GM21576 (cell line): ENCODE measurements around the gene NELL1.

Experiments used
- ATAC-seq: cut with Tn5 transposase; IDR thresholded peaks from one replicate; pipeline ENCODE4 v1.9.1; 2021; ENCODE audit warnings: mild to moderate bottlenecking, moderate library complexity; ENCODE audit not compliant: unreplicated experiment

The NELL1 gene

DNA sequence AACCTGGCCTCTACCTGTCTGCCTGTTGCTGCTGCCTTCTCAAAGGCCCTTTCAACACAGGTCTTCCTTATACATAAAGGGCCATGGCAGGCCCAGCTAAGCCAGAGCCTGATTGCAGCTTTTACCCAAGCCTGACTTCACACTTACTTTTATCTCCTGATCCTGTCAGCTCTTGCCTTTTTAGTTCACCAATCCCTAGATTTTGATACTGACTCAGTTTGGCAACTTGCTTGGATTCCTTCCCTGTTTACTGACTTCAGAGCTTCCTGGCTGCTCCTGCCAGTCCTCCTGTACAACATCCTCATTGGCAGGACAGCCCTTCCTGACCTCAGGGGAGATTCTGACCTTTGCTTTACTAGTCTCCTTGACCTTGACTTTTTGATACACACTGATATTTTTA, 195.2 kb downstream of the NELL1 start:
- ATAC-seq = no peak

DNA sequence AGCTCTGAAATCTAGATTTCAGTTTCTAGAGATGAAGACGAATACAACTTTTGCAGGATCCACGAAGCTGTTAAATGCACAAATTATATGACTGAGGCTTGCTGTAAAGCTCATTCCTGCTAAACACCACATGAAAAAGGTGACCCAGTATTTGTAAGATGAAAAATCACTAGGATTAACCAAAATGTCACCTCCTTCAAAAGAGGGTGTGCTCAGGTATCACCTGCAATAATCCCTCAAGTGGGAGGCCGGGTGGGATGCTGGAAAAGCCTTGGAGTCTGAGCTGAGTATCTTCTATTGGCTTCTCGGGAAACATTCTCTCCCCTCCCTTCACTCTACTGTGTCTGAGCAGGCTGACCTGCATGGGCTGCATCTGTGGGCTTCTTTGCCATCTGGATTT, 195.8 kb downstream of the NELL1 start:
- ATAC-seq = no peak

DNA sequence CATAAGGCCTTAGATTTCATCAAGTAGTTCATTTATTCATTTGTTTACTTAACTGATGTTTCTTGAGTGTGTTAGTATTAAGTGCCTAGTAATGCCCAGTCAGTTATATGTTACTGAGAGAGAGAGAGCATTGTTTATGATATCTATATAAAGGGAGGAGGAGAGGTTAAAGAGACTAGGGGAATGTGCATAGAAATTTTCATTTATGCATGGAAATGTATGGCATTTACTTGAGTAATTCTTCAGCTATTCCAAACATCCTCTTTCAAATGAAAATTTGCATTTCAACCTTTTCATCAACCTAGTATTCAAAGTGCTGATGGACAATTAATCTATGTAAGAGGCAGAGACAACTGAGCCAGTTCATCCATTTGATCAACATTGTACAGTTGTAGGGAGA, 199.7 kb downstream of the NELL1 start:
- ATAC-seq = no peak

DNA sequence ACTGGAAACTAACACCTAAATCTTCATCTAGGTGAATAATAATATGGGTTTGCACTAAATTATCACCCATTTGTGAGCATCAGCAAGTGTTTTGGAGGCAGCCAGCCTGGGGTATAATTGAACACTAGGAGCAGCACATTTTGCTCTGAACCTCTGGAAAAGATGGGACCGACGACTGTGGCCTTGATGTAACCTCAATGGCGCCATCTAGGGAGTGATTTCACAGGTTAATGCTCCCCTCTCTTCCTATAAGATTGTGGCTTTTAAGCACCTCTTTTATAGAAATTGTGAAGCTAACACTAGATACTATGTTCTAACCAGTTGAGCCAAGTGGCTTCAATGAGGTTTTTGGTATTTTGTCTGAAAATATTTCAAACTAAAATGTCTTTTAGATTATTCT, 203.7 kb downstream of the NELL1 start:
- no peak for ATAC-seq

DNA sequence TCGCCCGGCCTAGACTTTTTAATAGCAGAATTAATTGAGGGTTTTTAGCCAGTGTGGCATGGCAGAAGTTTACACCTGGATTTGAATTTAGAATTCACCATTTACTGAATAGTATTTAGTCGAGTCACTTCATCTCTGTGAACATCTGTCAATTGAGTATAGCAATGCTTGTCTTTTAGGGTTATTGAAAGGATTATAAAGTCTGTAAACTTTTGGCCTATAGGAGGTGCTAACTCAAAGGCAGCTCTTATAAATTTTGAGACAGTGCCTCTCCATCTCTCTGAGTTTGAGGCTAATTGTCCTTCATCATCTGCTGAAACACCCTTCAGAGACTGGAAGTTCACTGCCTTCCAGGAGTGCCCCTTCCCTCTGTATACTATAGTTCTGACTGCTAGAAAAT, 205.0 kb downstream of the NELL1 start:
- ATAC-seq = no peak

DNA sequence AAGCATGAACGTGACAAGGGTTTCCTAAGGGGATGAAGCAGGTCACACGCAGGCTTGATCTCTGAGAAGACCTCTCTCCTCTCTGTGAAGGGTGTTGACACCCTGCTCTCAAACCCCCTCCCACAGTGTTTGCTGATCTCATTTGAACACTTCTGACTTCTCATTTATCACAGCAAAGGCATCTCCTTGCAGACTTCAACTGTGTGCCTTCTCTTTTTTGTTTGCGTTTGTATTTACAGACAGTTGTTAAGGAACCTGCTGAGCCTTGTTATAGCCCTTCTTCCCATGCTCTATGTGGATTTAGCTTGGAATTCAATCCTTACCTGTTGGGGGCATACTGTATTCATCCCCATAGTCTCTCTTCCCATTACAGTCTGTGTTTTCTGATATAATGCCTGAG, 206.5 kb downstream of the NELL1 start:
- no peak for ATAC-seq

DNA sequence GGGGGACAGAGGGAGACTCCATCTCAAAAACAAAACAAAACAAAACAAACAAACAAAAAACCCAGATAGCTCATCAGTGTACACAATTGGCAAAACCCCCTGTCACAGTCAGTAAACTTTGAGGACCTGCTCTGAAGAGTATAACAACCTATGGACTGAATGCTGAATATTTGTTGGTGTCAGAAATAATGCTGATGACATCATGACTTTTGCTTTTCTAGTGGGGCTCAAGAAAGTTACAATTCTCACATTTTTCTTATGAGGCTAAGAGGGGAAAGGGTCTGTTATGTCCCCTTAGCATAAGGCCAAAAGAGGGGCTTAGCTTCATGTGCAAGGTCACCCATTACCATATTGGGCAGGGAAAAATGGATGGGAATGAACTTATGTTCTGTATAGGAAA, 207.4 kb downstream of the NELL1 start:
- no peak for ATAC-seq

DNA sequence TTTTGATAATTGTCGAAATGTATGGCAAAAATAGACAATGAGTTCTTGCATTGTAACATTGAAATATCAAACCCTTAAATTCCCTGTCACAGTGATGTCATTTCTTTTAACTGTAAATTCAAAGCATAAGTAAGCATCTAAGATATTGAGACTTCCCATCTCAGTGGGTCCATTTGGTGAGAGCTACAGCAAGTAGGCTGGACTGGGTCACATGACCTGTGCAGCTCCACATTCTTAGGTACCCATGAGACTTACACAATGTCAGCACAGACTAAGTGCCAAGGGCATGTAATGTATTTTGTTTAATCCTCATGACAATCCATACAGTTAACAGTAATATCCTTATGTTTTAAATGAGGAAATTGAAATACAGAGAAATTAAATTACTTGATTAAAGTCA, 210.7 kb downstream of the NELL1 start:
- no peak for ATAC-seq

DNA sequence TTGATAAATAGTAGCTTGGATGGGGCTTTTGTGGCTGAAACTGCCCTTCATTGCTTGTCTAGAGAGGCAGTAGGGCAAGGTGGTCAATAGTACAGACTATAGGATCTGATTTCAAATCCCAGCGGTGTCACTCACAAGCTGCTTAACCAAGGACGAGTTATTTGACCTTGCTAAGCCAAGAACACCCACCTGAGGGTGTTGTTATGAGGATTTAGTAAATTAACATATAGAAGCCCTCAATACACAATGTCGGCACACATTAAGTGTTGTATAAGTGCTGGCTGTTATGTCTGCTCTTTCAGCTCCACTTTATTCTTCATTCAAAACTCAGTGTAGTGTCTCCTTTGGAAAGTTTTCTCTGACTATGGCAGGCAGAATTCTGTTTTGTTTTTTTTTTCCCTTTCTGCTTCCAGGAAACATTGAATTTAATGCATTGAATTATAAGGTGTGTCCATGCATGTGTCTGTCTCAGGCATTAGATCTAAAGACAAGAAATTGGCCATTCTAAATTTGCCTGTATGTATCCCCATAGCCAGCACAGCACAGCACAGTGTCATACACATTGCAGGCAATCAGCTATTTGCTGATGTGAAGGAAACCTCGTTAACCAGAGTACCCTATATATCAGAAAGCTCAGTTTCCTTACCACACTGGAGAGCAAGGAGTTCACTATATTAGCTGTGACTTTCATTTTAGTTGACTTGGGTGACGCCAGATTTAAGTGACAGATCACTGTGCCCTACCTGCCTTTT, 212.1 kb downstream of the NELL1 start:
- ATAC-seq = no peak

DNA sequence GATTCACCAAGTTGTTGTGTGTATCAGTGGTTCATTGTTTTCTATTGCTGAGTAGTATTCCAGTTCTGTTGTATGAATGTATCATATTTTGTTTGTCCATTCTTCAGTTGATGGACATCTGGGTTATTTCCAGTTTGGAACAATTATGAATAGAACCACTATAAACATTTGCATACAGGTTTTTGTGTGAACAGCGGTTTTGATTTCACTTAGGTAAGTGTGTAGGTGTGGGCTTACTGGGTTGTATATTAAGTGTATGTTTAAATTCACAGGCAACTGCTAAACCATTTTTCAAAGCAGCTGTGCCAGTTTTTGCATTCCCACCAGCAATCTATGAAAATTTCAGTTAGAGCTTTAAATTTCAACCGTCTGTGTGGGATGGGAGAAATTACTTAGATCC, 217.8 kb downstream of the NELL1 start:
- no peak for ATAC-seq

DNA sequence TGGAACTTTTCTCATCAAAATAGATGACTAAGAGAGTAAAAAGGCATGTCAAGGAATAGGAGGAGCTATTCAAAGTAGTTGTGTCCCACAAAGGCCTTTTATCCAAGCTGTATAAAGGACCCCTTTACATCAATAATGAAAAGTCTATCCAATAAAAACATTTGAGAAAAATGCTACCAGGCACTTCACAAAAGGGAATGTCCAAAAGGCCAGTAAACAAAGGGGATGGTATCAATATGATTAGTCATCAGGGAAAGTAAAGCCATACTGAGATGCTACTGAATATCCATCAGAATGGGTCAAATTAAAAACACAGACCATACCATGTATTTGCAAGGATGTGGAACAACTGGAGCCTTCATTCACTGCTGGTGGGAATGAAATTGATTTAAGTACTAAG, 224.9 kb downstream of the NELL1 start:
- ATAC-seq = no peak

DNA sequence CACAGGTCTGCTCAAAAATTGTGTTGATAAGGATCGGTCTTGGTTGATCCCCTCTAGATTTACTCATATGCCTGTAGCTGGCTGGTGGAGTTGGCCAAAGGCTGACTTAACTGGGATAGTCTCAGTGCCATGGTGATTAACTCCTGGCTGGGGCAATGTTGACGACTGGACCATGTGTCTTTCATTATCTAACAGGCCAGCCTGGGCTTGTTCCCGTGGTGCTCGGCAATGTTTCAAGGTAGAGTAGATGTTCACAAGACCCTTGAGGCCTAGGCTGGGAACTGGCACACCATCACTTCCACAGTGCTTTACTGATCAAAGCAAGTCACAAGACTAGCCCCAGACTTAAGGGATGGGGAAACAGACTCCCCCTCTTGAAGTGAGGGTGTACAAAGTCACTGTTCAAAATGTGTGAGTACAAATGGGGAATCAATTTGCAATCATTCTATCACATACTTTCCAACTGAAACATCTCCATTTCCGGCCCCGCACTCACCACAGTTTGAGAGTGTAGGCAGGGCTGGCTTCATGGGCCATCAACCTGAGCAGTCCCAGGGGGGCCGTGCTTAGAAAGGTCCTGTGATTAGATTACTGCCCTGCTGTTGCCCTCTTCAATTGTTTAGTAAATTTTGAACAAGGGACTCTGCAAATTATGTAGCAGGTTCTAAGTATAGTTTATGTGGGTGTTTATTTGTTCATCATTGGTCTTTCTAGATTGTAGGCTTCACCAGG, 240.8 kb downstream of the NELL1 start:
- no peak for ATAC-seq

DNA sequence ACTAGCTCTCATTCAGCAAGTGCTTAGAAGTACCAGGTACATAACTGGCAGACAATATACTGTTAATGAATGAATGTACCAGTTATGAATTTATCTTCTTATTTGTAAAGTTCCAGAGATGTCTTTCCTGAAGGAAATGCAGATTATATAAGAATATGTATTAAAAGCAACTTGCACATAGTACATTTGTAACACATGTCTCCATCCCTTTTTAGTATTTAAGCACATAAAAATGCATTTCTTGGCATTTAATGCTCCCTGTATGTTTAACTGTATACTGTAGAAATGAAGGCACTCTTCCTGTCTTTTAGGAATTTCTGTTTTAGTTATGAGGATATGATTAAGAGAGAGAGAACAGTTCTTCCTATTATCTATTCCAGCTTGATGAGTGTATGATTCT, 241.3 kb downstream of the NELL1 start:
- ATAC-seq = no peak

DNA sequence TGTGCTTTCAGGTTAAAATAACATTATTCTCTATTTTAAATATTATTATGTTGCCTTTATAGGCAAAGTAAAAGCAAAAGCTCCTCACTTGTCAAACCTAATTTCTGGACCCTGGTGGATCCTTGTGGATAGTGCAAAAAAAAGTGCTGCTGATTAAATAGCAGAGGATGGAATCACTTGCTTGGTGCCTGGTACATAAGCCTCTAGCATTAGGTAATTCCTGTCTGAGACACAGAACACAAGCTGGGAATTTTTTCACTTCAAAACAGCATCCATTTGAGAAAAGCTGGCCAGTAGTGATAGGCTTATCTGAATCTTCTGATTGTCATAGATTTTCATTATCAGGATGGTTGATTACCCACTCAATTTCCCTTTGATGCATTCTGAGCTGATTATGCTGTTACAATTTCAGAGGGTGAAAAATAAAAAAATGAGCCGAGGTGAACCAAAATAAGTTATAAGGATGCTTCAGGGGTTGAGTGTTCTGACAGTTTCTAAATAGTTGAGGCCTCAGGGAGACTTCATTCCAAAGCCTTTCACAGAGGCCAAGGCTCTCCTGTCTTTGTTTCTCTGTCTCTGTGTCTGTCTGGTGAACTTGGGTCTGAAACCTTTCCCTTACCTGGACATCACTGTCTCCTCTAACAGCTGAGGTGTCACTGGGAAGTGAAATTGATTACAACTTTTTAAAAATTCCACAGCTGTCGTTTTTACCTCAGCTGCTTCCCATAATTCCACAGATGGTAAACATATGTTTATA, 242.9 kb downstream of the NELL1 start:
- ATAC-seq = no peak

DNA sequence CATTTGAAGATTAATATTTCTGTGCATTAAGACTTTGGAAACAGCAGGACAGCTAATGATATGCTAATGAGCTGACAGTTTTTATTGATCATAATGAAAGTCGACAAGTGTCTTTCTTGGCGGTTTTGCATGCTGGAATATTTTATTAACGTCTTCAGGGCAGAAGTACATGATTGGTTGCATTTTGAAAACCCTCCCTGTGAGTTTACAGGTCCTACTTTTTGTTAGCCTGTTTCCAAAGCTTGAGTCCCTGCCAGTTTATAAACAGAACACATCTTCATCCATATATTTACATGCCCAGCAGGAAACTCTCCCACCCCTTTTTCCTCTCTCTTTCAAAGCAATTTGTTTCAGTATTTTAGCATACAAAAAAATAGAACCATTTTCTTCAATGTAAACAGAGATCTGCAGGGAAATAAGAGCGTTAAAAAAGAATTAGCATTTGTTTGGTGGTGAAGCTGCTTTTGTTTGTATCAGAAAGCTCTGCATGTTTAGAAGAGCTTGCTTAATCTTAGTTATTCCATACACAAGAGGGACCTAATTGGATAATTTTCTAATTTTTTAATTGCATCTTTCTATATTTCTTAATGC, 243.6 kb downstream of the NELL1 start:
- no peak for ATAC-seq

DNA sequence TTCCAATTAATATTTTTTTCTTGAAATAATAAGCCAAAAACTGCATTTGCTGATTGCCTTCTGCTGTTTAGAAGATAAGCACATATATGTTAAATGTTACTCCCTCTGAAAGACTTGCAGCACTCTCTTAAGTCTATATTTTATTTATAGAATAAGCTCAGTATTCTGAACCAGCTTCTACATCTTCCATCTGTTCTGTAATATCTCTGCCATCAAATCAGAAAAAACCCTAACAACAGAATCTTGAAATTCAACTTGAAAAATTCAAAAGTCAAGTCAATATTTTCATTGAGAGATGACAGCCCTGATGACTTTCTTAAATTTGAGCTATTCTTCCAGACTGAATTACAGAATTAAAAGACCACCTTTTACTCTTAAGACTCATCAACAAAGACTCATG, 247.9 kb downstream of the NELL1 start:
- no peak for ATAC-seq

DNA sequence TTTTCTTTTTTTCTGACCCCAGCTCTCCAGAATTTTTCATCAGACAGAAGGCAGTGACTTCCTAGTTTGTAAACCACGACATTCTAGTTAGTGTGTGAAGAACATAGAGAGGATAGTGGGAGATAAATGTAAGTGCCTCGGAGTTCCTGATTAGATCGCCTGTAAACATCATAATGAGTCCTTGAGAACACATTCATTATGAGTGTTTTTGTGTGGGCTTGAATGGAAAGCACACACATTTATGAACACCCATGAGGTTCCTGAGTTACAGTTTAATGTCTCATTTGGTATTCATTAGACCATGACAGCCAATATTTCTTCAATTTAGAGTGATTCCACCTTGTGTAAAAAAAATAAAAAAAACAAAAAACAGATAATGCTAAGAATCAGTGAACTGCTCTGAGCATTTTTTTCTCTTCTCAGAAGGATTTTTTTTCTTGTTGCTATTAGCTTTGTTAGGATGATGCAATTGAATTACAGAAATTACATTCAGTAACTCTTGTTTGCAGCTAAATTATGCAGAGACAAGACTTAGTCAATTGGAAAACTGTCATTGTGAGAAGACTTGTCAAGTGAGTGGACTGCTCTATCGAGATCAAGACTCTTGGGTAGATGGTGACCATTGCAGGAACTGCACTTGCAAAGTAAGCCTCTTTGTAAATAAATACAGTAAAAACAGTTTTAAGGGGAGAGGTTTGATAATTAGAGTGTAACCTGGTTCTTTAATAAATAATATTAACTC, 257.6 kb downstream of the NELL1 start:
- ATAC-seq = no peak

DNA sequence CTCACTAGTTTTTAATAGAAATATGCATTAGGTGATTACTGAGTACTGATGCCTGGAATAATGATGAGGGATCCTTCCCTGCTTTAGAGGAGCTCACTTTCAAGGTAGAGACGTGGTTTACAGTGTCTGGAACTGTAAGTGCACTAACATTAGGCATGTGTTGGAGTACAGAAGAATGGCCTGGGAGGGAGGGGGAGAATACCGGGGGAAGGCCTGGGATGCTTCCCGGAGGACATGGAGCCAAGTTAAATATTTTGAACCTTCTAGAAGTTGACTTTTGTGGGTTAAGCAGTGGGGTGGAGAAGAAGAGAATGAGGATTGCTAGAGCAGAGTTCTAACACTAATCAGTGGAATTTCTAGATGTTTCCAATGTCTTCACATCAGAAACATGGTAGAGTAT, 261.6 kb downstream of the NELL1 start:
- ATAC-seq = no peak

DNA sequence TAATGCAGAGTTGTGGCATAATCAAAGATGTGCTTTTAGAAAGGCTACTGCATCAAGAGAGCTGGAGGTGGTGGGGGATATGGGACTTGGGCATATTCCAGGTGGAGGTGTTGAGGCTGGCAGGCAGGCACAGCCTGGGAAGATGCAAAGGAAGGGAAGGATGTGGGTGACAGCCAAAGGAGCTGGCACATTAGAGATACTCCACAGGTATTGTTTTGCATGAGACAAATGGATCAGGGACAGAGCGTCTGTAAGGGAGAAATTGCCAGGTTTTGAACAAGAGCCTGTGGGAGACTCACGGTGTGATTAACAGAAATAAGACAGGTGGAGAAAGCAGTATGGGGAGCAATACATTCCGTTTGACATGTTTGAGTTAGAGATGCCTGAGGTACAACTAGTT, 263.7 kb downstream of the NELL1 start:
- ATAC-seq = no peak

DNA sequence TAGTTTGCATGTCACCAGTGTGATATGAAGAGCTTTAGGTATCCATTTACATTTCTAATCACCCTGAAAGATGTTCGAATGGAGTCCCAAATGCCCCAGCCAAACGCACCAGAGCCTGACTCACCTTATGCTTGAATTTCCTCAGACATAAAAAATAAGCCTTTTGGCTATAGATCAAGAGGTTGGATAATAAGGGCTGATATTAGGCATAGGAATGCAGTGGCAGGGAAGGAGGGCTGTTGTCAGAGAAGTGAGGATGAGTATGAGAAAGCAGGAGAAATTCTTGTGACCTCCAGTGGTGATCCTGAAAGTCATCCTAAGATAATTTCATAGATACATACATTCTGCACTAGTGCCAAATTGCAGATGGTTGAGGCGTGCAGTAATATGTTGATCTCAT, 264.6 kb downstream of the NELL1 start:
- no peak for ATAC-seq

DNA sequence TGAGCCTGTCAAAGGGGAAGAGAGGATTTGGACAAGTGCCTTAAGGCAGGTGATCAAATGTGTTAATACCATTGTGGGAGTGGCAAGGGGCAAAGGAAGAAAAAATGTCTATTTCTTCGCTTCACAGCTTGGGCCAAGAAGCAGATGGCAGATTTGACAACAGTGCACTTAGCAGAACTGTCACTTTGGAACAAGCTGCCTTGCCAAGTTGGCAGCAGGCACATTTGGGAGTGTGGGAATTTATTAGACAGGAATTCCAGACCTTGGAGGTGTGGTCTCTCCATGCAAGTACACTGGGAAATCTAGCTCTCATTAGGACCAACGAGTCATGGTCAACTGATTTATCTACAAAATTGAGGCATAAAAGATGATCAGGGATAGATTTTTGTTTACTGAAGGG, 265.1 kb downstream of the NELL1 start:
- ATAC-seq = no peak
